ENCODE results near the gene ZBTB43.

Gene ZBTB43

GRCh38 chr9:126847051-126847450 is 42.2 kb downstream of the ZBTB43 start:
- Histone ChIP-seq H4K20me1 (ENCODE audit: low read depth, low read length) (no peaks in the 10 kb centered on the region), H3K27me3 (ENCODE audit: low read length) (no peaks in the 10 kb centered on the region)

DNA sequence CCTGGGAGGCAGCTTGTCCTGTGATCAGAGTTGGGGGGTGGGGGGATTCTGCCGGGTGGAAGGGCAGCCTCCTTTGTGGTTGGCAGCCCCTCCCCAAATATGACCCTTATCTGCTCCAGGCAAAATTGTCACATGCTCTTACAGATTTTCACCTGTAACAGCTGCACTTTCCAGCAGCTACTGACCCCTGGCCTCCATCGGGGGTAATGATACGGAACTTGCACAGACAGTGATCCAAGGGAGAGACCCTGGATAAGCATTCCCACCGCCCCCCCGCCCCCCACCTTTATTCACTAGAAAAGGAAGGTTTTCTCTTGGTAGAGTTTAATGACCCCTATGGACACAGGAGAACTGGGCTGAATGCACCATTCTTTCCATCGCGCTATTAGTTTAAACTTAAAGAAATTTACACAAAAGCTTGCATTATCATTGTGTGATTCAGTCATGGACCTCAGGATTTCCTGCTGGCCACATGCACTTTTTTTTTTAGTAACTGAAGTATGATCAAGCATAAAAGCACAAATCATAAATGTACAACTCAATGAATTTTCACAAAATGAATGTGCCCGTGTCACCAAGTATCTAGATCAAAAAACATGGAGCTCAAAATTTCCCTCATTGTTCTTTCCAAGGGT is 44.9 kb downstream of the ZBTB43 start:
- no peak overlapping the region for H2AFZ ChIP-seq (ENCODE audit: low read depth, low read length, severe bottlenecking)
- no peaks in the 10 kb centered on the region for H4K20me1 ChIP-seq (ENCODE audit: low read depth, low read length)
- no peaks in the 10 kb centered on the region for H3K9me3 ChIP-seq (ENCODE audit: insufficient read depth, low read length)
- no peak for TF ChIP-seq CTCF (IDR thresholded peaks at IDR 0.05; ENCODE audit: insufficient read depth, low read length, poor library complexity, severe bottlenecking)
- no peak for TF ChIP-seq EZH2phosphoT487 (conservative IDR thresholded peaks at IDR 0.05; ENCODE audit: low read length)
- H3K9me2 ChIP-seq (replicated peaks; ENCODE audit: insufficient read depth, low read length), result no peaks in the 10 kb centered on the region
- H3K4me2 ChIP-seq (ENCODE audit: low read depth, low read length, poor library complexity, severe bottlenecking), result no peak overlapping the region
- no peaks in the 10 kb centered on the region for H3F3A ChIP-seq (ENCODE audit: insufficient read depth)
- H3K9ac ChIP-seq (ENCODE audit: low read length), result no peak overlapping the region
- H3K27ac ChIP-seq (ENCODE audit: low read depth, low read length), result no peak overlapping the region
- no peak overlapping the region for H3K4me3 ChIP-seq (ENCODE audit: insufficient read depth, low read length, poor library complexity, severe bottlenecking)
- no peaks in the 10 kb centered on the region for H3K79me2 ChIP-seq (ENCODE audit: insufficient read depth, low read length)
- H3K27me3 ChIP-seq (ENCODE audit: low read length), result no peaks in the 10 kb centered on the region; the same call in 1 of the 2 replicates
- no peaks in the 10 kb centered on the region for H3K36me3 ChIP-seq (ENCODE audit: low read length)

More at GRCh38 chr9:126847051-126847450, 42.2 kb downstream of the ZBTB43 start:
- Histone ChIP-seq H3K4me3 (ENCODE audit: insufficient read depth, low read length, poor library complexity, severe bottlenecking) (no peak overlapping the region), H3K4me2 (ENCODE audit: low read depth, low read length, poor library complexity, severe bottlenecking) (no peak overlapping the region), H3K9me2 (replicated peaks; ENCODE audit: insufficient read depth, low read length) (no peaks in the 10 kb centered on the region), H3F3A (ENCODE audit: insufficient read depth) (no peaks in the 10 kb centered on the region), H2AFZ (ENCODE audit: low read depth, low read length, severe bottlenecking) (no peak overlapping the region), H3K36me3 (ENCODE audit: low read length) (no peaks in the 10 kb centered on the region), H3K9ac (ENCODE audit: low read length) (no peak overlapping the region), H3K27ac (ENCODE audit: low read depth, low read length) (no peak overlapping the region), H3K79me2 (ENCODE audit: insufficient read depth, low read length) (no peaks in the 10 kb centered on the region), H3K9me3 (ENCODE audit: insufficient read depth, low read length) (no peaks in the 10 kb centered on the region)
- TF ChIP-seq CTCF (IDR thresholded peaks at IDR 0.05; ENCODE audit: insufficient read depth, low read length, poor library complexity, severe bottlenecking) (no peak), EZH2phosphoT487 (conservative IDR thresholded peaks at IDR 0.05; ENCODE audit: low read length) (no peak)

- no peak overlapping the region for H3K27ac ChIP-seq (ENCODE audit: low read depth, low read length)
- H3K9me2 ChIP-seq (replicated peaks; ENCODE audit: insufficient read depth, low read length), result no peaks in the 10 kb centered on the region
- no peak overlapping the region for H3K9ac ChIP-seq (ENCODE audit: low read length)
- no peaks in the 10 kb centered on the region for H3K9me3 ChIP-seq (ENCODE audit: insufficient read depth, low read length)
- H3K27me3 ChIP-seq (ENCODE audit: low read length), result no peaks in the 10 kb centered on the region; the same call in 1 of the 2 replicates
- no peaks in the 10 kb centered on the region for H3K36me3 ChIP-seq (ENCODE audit: low read length)
- no peaks in the 10 kb centered on the region for H4K20me1 ChIP-seq (ENCODE audit: low read depth, low read length)
- no peaks in the 10 kb centered on the region for H3F3A ChIP-seq (ENCODE audit: insufficient read depth)
- no peak overlapping the region for H2AFZ ChIP-seq (ENCODE audit: low read depth, low read length, severe bottlenecking)
- TF ChIP-seq CTCF (IDR thresholded peaks at IDR 0.05; ENCODE audit: insufficient read depth, low read length, poor library complexity, severe bottlenecking) (no peak), EZH2phosphoT487 (conservative IDR thresholded peaks at IDR 0.05; ENCODE audit: low read length) (no peak)
- H3K4me3 ChIP-seq (ENCODE audit: insufficient read depth, low read length, poor library complexity, severe bottlenecking), result no peak overlapping the region
- H3K79me2 ChIP-seq (ENCODE audit: insufficient read depth, low read length), result no peaks in the 10 kb centered on the region
- H3K4me2 ChIP-seq (ENCODE audit: low read depth, low read length, poor library complexity, severe bottlenecking), result no peak overlapping the region
Observed at GRCh38 chr9:126851286-126851880, 46.5 kb downstream of the ZBTB43 start.
